HG02884 (cell line): Measurements from ENCODE around the gene PRRC2B.

Experiments used
- ATAC-seq: cut with Tn5 transposase; IDR thresholded peaks from one replicate; pipeline ENCODE4 v1.9.1; 2021; ENCODE audit warnings: mild to moderate bottlenecking, moderate library complexity; ENCODE audit not compliant: unreplicated experiment

The PRRC2B gene

DNA sequence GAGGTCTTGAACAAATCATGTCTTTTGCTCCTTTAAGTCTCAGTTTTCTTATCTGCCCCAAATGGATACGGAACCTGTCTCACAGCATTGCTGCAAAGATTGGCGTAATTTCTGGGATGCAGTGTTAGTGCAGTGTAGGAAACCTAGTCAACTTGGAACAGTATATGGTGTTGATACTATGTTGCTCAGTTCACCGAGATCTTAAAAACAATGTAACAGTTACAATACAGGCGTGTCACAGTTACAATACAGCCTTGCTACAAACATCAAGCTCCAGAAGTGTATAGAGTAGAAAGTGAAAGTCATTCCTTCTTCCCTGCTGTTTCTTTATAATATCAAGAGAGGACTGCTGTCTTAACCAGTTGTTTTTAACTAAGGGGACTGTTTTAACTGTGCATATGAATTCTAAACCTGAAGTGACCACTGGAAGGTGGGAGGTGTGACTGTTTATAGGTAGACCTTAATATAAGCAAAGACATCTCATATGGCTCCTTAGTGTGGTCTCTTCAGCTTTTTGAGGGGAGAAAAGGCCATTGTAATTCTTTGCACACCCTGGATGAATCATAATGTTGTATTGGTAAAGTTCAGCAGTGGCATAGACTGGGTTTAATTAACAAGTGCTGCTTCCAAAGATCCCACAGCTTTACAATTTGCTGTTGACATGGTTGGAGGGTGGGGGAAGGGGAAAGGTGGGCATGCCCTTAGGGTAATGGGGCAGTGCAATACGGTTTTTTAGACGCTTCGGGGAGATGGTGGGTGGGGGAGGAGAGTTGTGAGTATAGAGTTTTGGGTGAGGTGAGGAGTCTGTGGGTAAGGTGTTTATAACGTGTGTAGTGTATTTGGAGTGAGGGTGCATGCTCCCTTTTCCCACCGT is 12.9 kb downstream of the PRRC2B start:
- no peak for ATAC-seq

DNA sequence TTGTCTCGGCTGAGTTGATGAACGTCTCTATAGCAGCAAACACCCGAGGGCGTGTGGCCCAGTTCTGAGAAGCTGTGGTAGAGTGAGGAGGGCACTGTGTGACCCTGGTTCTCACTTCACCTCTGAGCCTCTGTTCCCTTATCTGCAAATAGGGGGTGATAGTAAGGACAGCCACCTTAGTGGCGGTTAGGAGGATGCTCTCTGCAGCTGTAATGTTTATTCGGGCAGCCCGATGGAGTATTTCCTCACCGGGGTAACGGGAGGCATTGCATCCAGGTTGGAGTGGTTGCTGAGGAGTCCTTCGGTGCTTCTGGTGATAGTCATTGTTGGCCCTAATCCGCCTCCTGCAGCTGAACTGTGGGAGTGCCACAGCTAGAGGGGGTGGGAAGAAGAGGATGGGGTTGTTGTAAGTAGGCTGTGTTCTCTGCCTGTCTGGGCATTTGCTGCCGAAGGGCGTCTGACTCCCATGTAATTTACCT is 13.9 kb downstream of the PRRC2B start:
- ATAC-seq: no peak

DNA sequence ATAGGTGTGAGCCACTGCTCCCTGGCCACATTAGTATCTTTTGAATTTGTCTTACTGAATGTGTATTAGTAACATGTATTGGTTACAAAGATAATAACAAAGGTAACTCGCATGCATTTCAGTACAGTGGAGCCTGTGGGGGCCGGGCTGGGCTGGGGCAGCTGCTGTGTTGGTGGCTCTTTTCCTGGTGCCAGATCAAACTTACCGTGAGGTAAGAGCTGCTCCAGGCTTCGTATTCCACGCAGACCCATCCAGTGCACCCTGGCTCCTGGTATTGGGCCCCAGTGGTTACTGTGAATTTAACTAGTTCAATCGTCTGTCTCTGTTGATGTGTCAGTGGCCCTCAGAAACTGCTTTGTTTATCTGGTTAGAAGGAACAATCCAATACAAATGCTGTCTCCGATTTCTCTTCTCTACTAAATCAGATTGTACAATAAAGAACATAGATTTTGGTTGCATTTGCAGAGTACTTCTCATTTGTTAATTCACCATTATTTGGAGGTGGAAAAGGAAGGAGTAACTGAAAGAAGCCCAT is 15.6 kb downstream of the PRRC2B start:
- ATAC-seq: no peak

DNA sequence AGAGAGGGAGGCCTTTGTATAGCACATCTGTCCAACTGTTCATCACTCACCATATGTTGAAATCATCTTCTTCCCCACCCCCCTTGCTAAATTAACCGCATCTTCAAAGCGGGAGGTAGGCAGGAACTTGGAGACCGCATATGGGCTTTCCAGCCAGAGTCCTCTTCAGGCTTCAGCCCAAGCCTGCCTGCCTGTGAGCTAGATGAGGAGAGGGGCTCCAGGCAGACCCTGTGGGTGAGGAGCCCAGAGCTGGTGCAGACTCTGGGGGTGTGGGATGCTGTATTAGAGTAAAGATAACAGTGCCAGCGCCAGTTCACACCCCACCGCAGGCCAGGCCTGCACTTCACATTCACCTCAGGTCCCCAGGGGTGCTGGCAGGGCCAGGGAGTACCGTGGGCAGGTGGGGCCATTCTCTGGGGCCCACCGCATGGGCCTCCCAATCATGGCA is 16.2 kb downstream of the PRRC2B start:
- no peak for ATAC-seq

DNA sequence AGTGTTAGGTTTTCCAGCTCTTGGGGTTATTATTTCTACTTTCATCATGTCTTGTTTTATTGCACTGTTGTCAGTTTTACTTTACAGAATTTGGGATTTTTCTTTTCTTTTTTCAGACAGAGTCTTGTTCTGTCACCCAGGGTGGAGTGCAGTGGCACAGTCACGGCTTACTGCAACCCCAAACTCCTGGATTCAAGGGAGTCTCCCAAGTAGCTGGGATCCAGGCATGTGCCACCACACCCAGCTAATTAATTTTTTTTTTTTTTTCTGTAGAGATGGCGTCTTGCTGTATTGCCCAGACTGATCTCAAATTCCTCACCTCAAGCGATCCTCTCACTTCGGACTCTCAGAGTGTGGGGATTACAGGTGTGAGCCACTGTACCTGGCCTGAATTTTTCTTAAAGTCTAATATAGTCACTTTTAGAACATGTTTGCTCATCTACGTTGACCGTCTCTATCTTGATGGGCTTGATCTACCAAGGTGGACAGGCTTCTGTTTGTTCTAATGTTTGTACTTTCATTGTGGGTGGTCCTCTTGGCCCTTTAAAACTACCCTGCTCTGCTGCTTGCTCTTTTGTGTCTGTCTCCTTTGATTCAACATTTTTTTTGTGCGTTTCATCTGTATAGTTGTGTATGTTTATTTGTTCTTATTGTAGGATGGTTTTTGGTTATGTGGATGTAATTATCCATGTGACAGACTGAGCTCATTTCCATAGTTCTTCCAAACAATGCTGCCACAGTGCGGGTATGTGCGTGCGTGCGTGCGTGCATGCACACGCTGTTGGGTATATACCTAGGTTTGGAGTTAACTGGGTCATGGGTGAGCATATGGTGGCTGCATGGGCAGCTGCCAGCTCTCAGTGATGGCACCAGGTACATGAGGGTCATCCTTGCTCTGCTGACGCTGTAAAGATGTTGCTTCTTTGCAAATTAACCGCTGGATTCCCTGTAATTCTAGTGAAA is 18.1 kb downstream of the PRRC2B start:
- ATAC-seq: no peak

DNA sequence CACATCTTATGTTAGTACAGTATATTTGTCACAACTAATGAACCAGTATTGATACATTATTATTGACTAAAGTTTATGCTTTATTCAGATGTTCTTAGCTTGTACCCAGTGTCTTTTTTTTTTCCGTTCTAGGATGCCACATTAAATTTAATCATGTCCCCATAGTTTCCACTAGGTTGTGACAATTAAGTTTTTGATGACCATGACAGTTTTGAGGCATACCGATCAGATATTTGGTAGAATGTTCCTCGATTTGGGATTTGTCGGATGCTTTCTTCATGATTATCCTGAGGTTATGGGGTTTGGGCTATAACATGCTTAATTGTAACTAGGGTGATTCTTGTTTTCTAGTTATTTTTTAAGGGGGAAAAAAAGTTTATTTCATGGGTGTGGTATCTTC is 22.6 kb downstream of the PRRC2B start:
- ATAC-seq: no peak

DNA sequence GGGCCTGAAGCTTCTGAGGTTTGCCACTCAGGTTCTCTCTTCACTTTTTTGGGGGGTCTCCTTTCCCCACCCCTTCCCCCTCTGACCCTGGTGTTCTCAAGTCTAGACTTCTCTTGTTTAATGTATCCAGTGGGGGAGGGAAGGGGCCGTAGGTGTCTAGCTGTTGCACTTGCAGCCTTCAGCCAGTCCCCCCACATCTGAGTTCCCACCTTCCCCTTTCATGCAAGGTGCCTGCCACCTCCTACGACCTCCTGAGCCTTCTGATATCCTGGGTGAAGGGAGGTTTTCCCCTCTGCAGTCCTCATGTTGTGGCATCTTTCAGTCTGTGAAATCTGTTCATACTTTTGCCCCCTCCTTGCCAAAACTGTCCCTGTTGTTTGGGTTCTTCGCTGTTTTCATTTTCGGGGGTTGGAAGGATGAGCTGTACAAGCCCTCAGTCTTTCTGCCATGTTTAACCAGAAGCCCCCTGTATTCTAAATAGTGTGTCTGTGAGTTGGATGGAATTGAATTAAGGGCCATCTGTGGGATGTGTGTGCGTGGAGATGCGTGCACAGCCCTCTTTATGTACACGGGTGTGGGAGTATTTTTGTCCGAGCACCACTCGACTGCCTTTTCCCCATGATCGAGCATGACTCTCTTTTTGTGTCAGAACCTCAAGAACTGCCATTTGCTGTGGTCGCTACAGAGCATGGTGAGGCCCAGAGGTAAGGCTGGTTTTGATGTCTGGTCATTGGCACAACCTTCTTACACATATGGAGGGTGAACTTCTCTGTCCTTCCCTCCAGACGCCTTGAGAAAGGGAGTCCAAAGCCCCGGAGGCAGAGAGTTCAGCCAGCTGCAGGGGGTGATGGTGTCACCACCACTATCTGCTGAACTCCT is 23.6 kb downstream of the PRRC2B start:
- ATAC-seq: no peak

DNA sequence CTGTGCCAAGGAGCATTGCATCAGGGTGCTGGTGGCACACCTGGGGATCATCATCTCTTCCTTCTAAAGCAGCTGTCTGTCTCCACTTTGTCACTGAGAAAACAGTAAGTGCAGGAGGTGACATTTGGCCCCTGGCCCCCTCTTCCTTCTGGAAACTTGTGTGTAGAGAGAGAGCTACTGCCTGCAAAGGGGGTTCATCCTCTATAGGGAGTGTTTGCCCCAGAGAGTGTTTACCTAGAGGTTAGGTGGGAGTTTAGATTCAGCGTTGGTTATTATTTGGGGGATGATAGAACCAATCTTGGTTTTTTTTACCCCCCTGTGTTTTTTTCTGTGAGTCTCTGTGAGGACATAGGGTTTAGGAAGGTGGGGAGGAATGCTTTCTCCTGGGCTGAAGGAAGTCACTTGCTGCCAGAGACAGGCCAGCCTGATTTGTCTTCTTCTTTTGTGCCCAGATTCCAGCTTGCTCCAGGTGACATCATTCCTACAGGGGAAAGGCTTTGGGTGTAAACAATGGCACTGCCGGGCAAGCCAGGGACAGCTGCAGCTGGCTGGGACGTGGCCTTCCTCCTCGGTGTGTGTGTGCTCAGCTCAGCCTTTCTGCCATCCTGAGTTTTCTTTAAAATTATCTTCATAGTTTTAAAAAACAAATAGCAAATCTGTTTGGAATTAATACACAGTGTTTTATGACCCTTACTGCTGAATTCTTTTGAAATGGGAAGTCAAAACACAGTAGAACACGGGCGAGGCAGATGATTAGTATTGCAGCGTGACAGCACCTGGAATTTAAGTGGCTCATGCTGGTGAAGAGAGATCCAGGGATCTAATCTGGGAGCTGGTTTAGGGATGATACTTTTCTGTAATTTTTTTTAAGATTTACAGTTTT is 24.5 kb downstream of the PRRC2B start:
- no peak for ATAC-seq

DNA sequence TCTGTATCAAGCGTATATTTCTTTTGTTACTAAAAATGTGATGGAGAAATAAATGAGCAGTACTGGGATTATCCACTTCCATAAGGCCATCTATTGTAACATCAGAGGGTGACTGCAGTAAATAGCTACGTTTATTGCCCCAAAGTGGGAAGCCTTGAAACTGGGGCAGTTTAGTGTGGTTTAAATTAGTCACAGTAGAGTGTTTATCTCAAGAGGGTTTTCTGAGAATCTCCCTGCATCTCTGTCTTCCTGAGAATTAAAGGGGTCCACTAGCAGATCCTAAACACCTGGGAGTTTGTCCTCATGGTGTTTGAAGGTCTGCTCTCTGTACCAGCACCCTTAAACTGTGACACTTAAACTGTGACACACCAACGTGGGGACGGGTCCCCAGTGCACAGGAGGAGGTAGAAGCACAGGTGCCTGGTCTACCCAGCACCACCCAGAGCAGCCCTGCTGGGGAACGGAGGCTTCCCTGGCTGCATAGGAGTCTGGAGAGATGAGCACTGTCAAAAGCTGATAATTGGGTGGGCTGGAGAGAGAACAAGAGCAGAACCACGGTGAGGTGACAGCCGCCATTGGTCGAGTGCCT is 25.2 kb downstream of the PRRC2B start:
- no peak for ATAC-seq

DNA sequence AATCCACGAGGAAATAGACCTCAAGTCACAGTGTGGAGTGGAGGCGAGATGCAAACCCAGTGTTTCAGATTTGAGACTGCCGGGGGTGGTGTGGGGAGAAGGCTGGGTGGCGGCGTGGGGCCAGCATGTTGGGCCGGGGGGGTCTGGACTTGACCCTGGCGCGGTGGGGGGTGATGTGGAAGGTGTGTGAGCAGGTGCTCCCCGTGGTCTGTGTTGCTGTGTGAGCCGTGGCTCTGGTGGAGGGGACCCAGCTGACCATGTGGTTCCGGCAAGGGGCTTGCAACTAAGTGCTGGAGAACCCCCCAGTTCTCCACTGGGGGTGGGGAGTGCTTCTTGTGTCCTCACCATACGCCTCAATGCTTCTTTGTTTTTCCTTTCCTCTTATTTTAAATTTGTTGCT is 25.8 kb downstream of the PRRC2B start:
- no peak for ATAC-seq

DNA sequence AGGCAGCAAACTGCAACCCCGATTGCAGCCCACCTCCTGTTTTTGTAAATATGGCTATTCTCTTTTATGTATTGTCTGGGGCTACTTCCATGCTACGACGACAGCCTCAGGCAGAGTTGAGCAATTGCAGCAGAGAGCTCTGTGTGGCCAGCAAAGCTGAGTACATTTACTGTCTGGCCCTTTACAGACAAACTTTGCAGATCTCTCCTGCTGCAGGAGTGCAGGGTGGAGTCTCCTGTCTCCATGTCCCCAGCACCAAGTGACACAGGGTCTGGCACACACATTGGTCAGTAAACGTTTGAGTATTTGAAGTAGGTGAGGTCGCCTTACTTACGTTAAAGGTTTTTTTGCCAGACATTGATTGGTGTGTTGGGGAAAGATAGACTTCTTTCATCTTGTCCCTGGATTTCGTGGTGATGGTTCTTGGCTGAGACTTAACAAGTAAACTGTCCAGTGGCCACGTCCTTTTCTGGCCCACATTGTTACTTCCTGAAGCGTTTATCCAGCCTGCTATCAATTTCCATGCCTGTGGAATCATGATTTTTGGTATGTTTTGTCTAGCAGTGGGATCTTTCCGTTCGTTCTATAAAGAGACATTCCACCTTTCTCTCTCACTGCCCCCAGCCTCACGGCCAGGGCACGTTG is 27.2 kb downstream of the PRRC2B start:
- no peak for ATAC-seq

DNA sequence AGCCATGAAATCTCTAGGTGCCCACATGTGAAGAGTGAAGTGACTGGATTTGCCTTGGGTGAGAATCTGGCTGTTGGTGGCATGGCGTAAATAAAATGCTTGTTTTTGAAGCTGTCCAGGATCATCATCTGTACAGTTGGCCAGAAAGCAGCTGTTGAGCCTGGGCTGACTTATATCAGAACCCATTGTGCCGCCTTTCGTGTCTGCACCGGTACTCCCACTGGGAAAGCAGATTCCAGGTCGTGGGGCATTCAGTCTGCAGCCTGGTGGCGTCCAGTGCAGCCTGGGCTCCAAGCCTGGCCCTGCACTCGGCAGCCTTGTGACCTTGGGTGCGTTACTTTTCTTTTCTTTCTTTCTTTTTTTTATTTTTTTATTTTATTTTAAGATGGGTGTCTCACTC is 27.8 kb downstream of the PRRC2B start:
- no peak for ATAC-seq

DNA sequence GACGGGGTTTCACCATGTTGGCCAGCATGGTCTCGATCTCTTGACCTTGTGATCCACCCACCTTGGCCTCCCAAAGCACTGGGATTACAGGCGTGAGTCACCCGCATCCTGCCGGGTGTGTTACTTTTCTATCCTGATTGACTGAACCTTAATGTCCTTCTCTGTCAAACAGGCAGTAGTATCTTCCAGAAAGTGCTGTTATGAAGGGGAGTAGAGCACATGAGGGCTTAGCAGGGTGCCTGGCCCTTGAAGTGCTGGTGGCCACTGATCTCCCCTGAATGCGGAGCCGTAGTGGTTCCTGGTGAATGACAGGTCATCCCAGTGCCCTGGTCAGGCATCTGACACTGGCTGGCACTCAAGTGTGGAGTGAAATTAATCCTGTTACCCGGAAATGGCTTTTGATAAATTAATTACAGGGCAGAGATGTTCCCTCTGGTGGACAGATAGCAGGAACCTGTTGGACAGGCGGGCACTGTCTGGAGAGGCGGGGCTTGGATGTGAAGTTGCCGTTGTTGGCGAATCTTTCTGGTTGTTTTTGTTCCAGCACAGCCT is 28.4 kb downstream of the PRRC2B start:
- ATAC-seq: no peak

DNA sequence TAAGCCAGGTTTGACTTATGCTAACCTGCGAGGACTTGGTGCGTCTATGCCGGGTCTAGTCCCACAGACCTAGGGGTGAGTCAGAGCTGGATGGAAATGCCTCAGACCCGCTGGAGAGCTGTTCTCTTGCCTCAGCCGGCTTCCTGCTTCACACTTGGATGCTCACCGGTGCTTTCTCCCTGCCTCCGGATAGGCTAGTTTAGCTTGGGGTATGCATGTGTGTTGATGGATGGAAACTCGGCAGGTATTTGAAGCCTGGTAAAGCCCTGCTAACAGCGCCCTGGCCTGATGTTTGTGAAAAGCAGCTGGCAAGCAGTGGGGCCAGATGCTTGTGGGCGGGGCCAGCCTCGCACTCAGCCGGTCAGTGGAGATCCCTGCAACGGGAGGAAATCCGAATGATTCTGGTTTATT is 29.3 kb downstream of the PRRC2B start:
- peak; percentile 40 for ATAC-seq

DNA sequence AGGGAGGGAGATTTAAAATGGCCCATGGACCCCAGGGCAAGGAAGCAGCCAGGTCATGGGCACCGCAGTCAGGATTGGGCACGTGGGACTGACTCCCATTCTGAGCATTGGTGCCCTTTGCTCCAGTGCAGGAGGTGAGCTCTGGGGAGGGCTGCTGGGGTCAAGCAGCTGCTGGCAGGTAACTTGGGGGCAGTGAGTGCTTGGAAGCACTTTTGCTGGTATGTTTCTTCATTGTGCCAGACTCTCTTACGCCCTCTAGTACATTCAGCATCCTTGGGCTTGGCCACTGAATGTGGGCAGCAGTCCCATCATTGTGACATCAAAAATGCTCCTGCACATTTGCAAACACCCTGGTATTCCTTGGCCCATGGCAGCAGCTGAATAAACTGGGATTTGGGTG is 32.7 kb downstream of the PRRC2B start:
- no peak for ATAC-seq

DNA sequence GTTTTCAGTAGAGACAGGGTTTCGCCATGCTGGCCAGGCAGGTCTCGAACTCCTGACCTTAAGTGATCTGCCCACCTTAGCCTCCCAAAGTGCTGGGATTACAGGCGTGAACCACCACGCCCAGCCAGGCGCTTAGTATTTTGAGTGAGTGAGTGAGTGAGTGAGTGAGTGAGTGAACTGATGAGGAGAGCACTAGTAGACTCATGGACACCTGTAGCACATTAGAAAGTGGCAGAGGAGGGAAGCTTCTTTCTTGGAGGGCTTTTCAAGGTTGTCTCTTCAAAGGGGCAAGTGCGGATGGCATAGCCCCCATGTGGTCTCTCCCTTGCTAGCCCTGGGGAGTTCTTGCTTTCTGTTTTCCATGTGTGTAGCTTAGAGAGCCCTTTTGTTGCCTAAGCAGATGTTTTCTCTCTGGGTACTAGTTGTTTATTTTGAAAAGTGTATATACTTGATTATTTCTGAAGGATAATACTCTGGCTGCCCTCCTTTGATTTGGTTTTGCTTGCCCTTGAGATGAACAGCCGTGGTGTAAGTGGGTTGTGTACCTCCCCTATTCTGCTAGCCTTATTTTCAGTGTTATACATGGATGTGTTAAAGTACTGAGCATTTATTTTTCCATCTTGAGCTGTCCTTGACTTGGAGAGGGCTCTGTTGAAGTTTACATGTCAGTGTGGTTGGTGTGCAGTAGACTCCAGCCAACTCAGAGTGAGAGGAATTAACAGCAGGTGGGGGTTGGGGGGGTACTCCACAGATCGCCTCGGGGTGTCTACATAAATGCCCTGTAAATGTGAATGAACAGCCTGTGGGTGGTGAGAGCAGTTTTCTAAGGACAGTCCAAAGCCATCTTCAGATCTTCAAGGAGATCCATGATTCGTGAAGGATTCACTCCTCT is 35.5 kb downstream of the PRRC2B start:
- ATAC-seq: no peak

DNA sequence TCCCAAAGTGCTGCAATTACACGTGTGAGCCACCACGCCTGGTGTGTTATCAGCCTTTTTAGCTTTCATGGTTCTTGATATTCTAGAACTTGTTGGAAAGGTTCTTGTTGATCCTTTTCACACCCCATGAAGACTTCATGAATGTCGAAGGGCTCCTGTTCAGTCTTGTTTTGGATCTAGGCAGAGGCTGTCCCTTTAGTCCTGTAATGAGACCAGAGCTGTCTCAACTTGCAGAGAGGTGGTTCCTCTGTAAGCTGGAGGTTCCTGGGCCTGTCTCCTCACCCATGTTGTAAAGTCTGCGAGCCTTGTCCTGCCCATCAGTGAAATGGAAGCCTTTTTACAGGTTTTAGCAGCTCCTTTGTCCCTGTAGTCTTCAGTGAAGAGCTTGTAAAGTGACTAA is 38.2 kb downstream of the PRRC2B start:
- ATAC-seq: no peak
